GM18520 (cell line): Measurements from ENCODE around the gene C17orf113.
"Not testable (repeated sequence)": the region's sequence is repeated elsewhere in the genome, so short reads cannot be mapped to it uniquely, and the experiment has no call there.

Experiments used
- ATAC-seq: cut with Tn5 transposase; IDR thresholded peaks from one replicate; pipeline ENCODE4 v1.9.1; 2021; ENCODE audit not compliant: unreplicated experiment

Gene C17orf113

GRCh38 chr17:42017866-42018200 is 32.6 kb downstream of the C17orf113 start:
- ATAC-seq: no peak

- peak; percentile 69 for ATAC-seq
These were observed 33.2 kb downstream of the C17orf113 start, which contains the start of gene DNAJC7 for GRCh38 chr17:42016941-42017865. Gene DNAJC7, minus strand, starts transcription at chr17:42017439. Its CDS starts 23 bp downstream, at chr17:42017416.

- ATAC-seq: no peak
These were observed 34.0 kb downstream of the C17orf113 start for GRCh38 chr17:42016411-42016831.

- not testable (repeated sequence) for ATAC-seq
These were observed 36.7 kb downstream of the C17orf113 start for GRCh38 chr17:42013740-42014139.

GRCh38 chr17:42012363-42012762 is 38.0 kb downstream of the C17orf113 start:
- not testable (repeated sequence) for ATAC-seq

- ATAC-seq: no peak
These were observed 39.4 kb downstream of the C17orf113 start for GRCh38 chr17:42010898-42011516.

- not testable (repeated sequence) for ATAC-seq
These were observed 40.1 kb downstream of the C17orf113 start for GRCh38 chr17:42010266-42010680.

GRCh38 chr17:42009170-42009569 is 41.2 kb downstream of the C17orf113 start:
- no peak for ATAC-seq

DNA sequence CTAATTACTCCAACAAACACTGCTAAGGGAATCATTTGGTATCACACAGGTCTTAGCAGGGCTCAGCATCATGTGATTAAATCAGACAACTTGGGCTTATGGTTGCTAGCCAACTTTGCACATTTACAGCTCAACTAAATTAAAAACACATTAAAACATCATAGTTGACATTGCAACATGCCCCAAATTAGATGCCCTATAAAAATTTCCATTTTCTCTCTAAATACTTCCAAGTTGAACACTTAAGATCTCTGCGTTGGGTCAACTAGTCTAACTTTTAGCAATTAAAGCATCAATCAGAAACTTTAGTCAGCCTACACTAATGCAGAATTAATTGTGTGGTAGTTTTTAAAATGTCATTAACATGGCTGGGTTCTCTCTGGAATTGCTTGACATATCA is 45.2 kb downstream of the C17orf113 start:
- ATAC-seq: no peak

DNA sequence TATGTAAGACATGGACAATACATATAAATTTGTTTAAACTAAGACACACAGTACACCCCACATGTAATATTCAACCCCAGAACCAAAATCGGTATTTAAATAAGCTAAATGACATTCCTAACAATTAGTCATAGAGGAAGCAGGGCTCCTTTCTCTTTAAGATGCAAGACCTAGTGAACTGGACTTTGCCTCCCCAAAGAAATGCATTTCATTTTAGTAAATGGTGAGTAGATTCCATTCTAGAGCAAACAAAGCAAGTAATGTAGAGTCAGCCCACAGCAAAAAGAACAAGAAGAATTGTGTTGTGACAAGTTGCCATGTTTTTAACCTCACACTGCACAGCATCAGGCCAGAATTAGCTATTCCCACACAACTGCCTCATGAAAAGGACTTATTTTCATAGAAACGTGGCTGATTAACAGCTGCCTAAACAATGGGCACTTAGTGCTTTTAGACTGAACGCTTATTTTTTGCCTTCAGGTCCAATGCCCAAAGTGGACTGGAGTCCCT is 47.6 kb downstream of the C17orf113 start:
- ATAC-seq: no peak

- ATAC-seq: no peak
These were observed 48.1 kb downstream of the C17orf113 start for GRCh38 chr17:42002175-42002791.

GRCh38 chr17:42001729-42002128 is 48.7 kb downstream of the C17orf113 start:
- ATAC-seq: no peak

- no peak for ATAC-seq
These were observed 49.8 kb downstream of the C17orf113 start for GRCh38 chr17:42000413-42001133.

- ATAC-seq: no peak
These were observed 51.9 kb downstream of the C17orf113 start for GRCh38 chr17:41998497-41998896.

GRCh38 chr17:41996855-41997164 is 53.6 kb downstream of the C17orf113 start:
- no peak for ATAC-seq

DNA sequence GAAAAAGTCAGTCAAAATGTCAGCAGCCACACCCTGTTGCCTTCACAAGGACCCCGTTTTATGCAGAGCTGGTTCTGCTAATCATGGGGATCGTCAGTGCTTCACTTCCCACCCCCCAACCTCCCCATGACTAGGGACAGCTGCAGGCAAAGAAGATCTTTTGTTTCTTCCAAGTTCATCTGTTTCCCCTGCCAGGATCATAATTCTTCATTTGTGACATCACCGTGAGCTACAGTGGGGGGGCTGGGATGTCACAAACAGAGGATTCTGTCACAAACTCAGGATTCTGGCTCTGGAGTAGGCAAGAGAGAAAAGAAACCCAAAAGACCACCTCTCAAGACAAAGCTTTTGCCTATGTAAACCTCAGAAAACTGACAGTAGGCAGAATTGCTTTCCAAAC is 57.8 kb downstream of the C17orf113 start:
- no peak for ATAC-seq

GRCh38 chr17:41989702-41990419 is 60.5 kb downstream of the C17orf113 start:
- no peak for ATAC-seq

- ATAC-seq: no peak
These were observed 62.0 kb downstream of the C17orf113 start for GRCh38 chr17:41988418-41988817.
